GM21576 (cell line): ENCODE measurements around the gene CA12.
"Not testable (repeated sequence)": the region's sequence is repeated elsewhere in the genome, so short reads cannot be mapped to it uniquely, and the experiment has no call there.

ENCODE experiments used
- ATAC-seq: cut with Tn5 transposase; IDR thresholded peaks from one replicate; pipeline ENCODE4 v1.9.1; 2021; ENCODE audit warnings: mild to moderate bottlenecking, moderate library complexity; ENCODE audit not compliant: unreplicated experiment

The CA12 gene

DNA sequence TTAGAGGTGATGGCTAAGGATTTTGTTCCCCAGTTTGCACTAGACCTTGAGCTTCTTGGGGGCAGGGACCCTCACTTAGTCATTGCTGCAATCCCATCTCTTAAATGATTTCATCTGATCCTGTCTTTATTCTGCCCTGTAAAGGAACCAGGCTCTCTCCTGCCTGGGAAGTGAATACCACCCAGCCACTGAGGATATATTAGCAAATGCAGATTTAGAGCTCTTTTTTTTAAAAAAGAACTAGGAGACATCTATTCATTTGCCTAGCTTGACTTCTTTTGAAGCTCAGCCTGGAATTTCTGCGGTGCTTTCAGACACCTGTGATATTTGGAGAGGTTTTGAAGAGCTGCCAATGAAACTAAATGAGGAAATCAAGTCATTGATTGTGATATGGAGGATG is 41.8 kb downstream of the CA12 start:
- ATAC-seq = no peak

DNA sequence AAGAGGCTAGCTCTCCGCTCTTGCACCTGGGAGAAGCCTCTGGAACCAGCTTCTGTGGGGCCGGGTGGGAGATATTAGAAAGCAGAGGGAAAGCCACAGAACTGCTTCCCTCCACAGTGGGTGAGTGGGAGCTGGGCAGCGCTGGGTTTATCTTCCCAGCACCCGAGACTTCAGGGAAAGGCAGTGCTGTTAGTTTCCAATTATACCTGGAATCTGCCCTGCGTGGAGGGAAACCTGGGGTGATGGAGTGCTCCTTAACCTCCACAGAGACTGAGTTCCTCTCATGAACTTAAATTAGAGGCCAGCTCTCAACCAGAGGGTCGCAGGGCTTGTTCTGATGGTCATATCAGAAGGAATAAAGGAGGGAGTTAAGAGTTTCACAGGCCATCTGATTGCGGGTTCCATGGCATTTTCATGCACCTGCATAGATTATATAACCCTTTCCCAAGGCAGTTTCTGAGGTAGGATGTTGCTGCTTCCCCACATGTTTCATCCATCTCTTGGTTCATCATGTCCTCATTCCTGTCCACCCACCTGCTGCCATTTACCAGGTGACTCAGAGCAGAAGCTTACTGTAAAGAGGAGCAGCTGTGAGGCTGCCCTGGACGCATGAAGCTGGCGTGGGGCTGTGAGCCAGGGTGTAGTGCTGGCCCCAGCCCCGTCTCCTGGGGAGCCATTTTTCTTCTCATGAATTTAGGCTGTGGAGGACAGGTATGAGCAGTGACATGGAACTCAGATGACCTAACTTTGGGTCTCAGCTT is 42.5 kb downstream of the CA12 start:
- no peak for ATAC-seq

DNA sequence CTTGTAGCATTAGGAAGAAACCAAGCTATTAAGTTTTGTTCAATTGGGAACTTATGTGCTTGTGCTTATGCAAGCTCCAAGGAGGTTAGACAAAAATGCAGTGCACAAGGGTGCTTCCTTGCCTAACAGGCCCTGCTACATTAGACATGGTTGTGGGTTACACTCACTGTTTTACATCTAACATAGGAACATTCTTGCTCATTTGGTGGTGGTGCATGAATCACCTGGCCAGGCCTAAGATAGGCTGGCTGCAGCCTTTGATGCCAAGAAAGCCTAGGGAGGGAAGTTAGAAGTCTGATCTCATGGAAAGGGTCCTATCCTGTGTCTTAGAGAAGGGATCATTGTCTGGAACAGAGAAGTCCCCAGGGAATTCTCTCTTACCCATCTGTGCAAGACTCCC is 43.5 kb downstream of the CA12 start:
- ATAC-seq = no peak

GRCh38 chr15:63337046-63337445 is 44.6 kb downstream of the CA12 start:
- ATAC-seq = no peak

DNA sequence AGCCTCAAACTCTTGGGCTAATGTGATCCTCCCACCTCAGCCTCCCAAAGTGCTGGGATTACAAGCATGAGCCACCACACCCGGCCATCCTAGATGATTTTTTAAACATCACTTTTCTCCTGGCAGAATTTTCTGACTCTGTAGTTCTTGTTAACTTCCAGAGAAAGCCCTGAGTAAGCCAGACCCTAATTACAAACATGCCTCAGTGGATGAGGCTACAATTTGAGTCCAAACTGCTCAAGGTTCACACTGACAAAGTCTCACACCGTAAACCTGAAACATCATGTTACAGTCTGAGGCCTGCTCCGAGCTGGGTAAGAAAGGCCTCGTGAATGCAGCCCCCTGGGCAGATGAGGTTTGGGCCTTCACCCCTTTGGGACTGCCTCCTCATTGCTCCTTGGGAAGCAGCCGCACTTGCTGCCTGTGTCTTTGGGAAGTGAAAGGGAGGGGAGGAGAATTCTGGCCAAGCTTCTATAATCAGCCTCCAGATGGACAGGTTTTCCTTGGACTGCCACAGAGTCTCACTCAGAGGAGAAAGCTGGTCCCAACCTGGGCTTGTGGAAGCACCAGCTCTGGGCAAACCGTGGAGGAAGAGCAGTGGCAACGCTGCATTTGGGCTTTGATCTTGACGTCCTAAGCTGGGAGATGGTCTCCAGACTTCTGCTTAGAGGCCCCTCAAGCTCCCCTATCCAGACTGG is 46.0 kb downstream of the CA12 start:
- no peak for ATAC-seq

GRCh38 chr15:63334821-63335220 is 46.8 kb downstream of the CA12 start:
- no peak for ATAC-seq

- no peak for ATAC-seq
These were observed 49.1 kb downstream of the CA12 start for GRCh38 chr15:63332367-63333124.

- ATAC-seq = no peak
These were observed 50.2 kb downstream of the CA12 start for GRCh38 chr15:63331456-63331855.

DNA sequence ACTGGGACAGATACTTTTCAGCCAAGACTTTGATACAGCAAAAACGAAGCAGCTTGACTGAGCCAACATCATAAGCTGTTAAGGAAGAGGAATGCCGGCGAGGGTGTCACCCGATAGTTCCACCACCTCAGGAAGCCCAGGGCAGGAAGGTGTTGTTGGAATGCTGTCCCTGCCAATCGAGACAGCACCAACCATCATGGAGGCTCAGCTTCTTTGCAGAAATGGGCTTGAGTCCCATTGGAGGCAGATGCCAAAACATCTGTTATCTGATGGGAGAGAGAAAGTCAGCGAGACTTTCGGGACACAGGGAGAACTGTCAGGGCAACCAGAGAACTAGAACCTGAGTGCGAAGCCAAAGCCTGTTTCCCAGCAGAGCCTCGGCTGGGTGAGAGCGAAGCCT is 50.7 kb downstream of the CA12 start:
- ATAC-seq = no peak

GRCh38 chr15:63329567-63330350 is 51.9 kb downstream of the CA12 start:
- no peak for ATAC-seq

DNA sequence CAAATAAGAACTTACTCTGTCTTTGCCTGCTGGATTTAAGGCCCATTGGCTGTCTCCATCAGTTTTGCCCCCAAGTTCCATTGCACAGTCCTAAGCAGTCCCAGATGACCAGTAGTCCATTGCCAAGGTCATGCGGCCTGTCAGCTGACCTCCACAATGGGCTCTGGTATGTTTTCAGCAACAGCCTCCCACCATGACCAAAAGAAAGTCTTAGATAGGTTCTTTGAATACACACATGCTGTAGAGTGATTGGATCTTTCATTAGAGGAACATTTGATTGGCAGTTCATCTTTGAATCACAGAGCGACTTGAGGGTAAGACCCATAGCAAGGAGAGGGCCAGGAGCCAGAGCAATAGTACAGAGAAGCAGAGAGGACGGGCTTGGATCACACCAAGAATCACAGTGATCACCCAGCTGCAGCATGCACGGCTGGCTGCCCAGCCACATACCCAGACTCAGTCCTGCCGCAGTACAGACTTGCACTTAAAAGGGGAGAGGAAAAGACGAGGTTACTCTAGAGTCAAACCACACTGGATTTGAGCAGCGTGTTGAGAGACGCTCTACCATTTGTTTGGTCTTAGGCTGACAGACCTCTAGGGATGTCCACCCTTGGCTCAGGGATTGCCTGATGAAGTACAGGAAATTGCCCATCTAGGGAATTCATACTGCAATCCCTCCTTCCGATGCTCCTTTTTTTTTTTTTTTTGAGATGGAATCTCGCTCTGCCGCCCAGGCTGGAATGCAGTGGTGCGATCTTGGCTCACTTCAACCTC is 53.8 kb downstream of the CA12 start:
- ATAC-seq = no peak

DNA sequence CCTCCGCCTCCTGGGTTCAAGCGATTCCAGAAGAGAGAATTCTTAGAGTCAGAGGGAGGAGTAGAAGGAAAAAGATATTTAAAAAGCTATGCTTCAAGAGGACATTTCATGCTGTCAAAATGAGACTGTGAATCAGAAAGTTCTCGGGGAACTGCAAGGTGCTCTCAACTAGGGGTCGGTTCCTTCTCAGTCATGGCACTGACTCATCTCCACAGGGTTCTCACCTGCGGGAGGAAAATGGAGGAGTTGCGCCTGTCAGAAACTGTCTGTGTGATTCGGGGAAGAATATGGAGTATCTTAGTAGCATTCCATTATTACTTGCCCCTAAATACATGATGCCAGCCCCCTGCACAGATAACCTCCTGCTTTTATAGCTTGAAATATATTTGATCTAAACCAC is 56.9 kb downstream of the CA12 start:
- no peak for ATAC-seq

DNA sequence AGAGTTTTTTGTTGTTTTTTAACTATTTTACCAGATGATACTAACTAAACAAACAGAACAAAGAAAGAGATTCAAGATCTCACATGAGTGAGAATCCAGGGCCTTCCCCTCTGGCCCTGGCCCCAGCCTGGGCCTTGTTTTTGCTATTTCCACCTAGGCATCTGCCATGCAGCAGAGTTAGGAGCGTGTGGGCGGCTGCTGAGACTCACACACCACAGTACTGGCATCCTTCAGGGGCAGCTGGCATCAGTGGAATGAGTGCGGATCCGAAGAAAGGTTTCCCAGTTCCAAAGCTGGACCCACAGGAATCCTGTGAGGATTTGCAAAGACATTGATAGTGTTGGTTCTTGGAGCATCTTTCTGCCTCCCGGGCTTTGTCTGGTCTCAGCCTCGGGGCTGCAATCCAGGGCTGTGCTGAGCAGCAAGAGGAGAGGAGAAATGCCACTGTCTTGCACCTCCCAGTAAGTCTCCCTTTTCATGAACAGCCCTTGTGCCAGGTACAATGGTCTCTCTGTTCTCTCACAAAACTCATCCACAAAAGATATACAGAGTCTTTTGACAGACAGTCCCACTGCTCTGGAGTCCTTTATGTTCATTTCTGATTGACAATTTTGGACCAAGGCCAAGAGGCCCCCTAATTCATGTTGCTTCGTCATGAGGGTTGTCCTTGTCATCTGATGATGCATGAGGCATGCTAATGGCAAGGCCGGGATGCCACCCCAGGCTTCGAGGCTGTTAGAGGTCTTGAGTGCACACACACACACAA is 57.7 kb downstream of the CA12 start:
- ATAC-seq = no peak

GRCh38 chr15:63322541-63322940 is 59.1 kb downstream of the CA12 start:
- no peak for ATAC-seq

- no peak for ATAC-seq
These were observed 60.2 kb downstream of the CA12 start for GRCh38 chr15:63321462-63321861.

DNA sequence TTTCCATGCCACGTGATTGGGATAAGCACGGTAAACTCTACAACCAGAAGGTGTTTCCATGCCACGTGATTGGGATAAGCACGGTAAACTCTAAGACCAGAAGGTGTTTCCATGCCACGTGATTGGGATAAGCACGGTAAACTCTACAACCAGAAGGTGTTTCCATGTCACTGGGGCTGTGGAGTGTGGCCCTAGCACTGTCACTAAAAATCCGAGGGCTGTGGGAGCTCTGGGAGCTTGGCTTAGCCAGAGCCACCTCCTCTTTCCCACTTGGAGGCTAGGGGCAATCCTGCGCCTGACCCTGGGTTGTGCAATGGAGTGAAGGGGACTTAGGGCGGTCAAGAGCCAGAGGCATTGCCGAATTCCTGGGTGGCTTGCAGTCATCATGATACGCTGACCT is 60.7 kb downstream of the CA12 start:
- not testable (repeated sequence) for ATAC-seq

- ATAC-seq = not testable (repeated sequence)
These were observed 61.2 kb downstream of the CA12 start for GRCh38 chr15:63320446-63320845.

DNA sequence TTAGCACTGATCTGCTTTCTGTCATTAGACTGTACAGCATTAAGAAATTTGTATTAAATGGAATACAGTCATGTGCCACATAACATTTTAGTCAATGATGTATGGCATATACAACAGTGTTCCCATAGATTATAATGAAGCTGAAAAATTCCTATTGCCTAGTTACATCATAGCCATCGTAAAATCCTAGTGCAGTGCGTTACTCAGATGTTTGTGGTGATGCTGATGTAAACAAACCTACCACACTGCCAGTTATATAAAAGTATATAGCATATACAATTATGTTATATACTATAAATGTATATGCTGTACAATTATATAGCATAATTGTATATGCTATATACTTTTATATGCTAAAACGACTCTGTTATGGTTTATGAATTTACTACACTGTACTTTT is 62.6 kb downstream of the CA12 start:
- ATAC-seq = no peak

DNA sequence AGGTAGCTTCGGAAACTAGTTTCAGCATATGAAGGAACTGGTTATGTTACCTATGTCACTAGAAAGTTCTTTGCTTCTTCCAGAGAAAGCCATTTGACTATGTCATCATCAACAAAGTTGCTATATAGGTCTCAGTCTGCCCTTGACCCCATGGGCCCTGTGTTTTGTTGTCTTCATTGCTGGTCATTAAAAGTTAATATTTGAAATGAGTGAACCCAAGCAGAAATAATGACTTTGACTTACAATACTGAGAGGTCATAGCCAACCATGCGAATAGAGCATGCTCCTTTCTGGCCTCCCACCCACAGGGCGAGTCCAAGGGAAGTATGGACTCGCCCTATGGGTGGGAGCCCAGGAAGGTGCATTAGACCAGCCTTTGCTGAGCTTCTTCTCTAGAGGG is 63.3 kb downstream of the CA12 start:
- no peak for ATAC-seq

- ATAC-seq = no peak
These were observed 67.2 kb downstream of the CA12 start for GRCh38 chr15:63314409-63314808.
